A549 (cell line): Measurements from ENCODE around the gene SGSM1. TPM values are rescaled to one million over a fixed set of nuclear protein-coding genes. Genes with fewer than 3 reads are reported as not detected.

Source experiments
- ATAC-seq, 2 experiments: fragments of 200-7000 bp in 1 of 2; fragments of >200 bp in 1 of 2; cut with Nextera tagmentation in 1 of 2; cut with Tn5 transposase in 1 of 2; 3 replicates each; pipeline versions ENCODE4 v1.8.0 to v1.9.1; 2018 to 2020; ENCODE audit warnings: mild to moderate bottlenecking in 1 of 2, moderate library complexity in 1 of 2
- CTCF ChIA-PET: fragments of 300-600 bp; sonication (Branson Sonifier 250); formaldehyde crosslinking; extraction: SDS; loops from one replicate; lab custom pipeline; 2021; ENCODE audit warnings: antibody characterized with exemption, inconsistent platforms; lab: Yijun Ruan, JAX
- POLR2A ChIA-PET: fragments of 350-600 bp; formaldehyde crosslinking; extraction: SDS; loops from one replicate; lab custom pipeline; 2021; ENCODE audit warnings: antibody characterized with exemption, inconsistent platforms; lab: Yijun Ruan, JAX
- DNase-seq, 2 experiments: peaks; one replicate each; pipeline versions ENCODE4 v3.0.0 to v3.0.0-alpha.2; 2011 to 2016; ENCODE audit warnings: low read depth in 1 of 2, low spot score in 1 of 2
- FAIRE-seq: peaks from 2 replicates; lab custom pipeline; 2011; peaks lifted over from hg19 to GRCh38; lab: Jason Lieb, UNC
- H3K27ac ChIP-seq, 2 experiments: fragments of >200 bp; sonication (Bioruptor Twin); formaldehyde crosslinking; 3 replicates each; pipeline ENCODE4 v1.5.1; 2016 to 2017
- H3K4me1 ChIP-seq: fragments of >200 bp; sonication (Bioruptor Twin); formaldehyde crosslinking; 3 replicates; pipeline ENCODE4 v1.6.1; 2016
- H3K4me2 ChIP-seq: fragments of >200 bp; sonication (Bioruptor Twin); formaldehyde crosslinking; 3 replicates; pipeline ENCODE4 v1.6.1; 2016
- H3K4me3 ChIP-seq: fragments of >200 bp; sonication (Bioruptor Twin); formaldehyde crosslinking; 3 replicates; pipeline ENCODE4 v1.5.1; 2016
- H3K9me3 ChIP-seq: fragments of >200 bp; sonication (Bioruptor Twin); formaldehyde crosslinking; 3 replicates; pipeline ENCODE4 v1.6.1; 2016
- CBX2 ChIP-seq: fragments of 200-600 bp; sonication (generic); IDR thresholded peaks from 2 replicates; pipeline ENCODE4 v1.6.1; 2016; ENCODE audit warnings: low read depth, mild to moderate bottlenecking, borderline replicate concordance
- CEBPB ChIP-seq, 2 experiments: fragments of >200 bp in 1 of 2; sonication (Bioruptor Twin) in 1 of 2; formaldehyde crosslinking in 1 of 2; IDR thresholded peaks; 2 replicates each; pipeline ENCODE4 v1.6.1; 2012 to 2016
- EHF ChIP-seq: fragments of 250-450 bp; sonication (Bioruptor Pico); IDR thresholded peaks from 2 replicates; pipeline ENCODE4 v1.5.0; 2020; ENCODE audit warnings: mild to moderate bottlenecking
- EP300 ChIP-seq, 2 experiments: fragments of >200 bp; sonication (Bioruptor Twin); formaldehyde crosslinking; IDR thresholded peaks; 2 replicates in 1 of 2; 3 replicates in 1 of 2; pipeline ENCODE4 v1.6.1; 2016 to 2017
- ESRRA ChIP-seq: fragments of 150-350 bp; IDR thresholded peaks from 2 replicates; pipeline ENCODE4 v1.6.1; 2014; ENCODE audit warnings: mild to moderate bottlenecking, low read length, borderline replicate concordance
- FOSB ChIP-seq: fragments of 250-450 bp; sonication (Bioruptor Pico); IDR thresholded peaks from 2 replicates; pipeline ENCODE4 v1.5.0; 2020; ENCODE audit warnings: mild to moderate bottlenecking, moderate library complexity
- FOSL2 ChIP-seq, 2 experiments: fragments of 450-650 bp in 1 of 2; fragments of >200 bp in 1 of 2; sonication (Bioruptor Twin) in 1 of 2; formaldehyde crosslinking; IDR thresholded peaks; 2 replicates each; pipeline versions ENCODE4 v1.5.0 to v1.6.1; 2016 to 2020; ENCODE audit warnings: mild to moderate bottlenecking in 1 of 2, moderate library complexity in 1 of 2
- FOXS1 ChIP-seq: fragments of 250-450 bp; sonication (Bioruptor Pico); IDR thresholded peaks from 2 replicates; pipeline ENCODE4 v1.5.0; 2020; ENCODE audit warnings: mild to moderate bottlenecking, moderate library complexity
- GATA3 ChIP-seq: IDR thresholded peaks from 2 replicates; pipeline ENCODE4 v1.6.1; 2012; ENCODE audit warnings: borderline replicate concordance
- HEYL ChIP-seq: fragments of 250-450 bp; sonication (Bioruptor Pico); IDR thresholded peaks from 2 replicates; pipeline ENCODE4 v1.8.0; 2021; ENCODE audit warnings: mild to moderate bottlenecking, moderate library complexity
- KDM5A ChIP-seq: fragments of 200-600 bp; sonication (generic); IDR thresholded peaks from 2 replicates; pipeline ENCODE4 v1.6.1; 2016; ENCODE audit warnings: antibody characterized with exemption, mild to moderate bottlenecking
- PHF8 ChIP-seq: fragments of 200-600 bp; sonication (generic); IDR thresholded peaks from 2 replicates; pipeline ENCODE4 v1.6.1; 2016; ENCODE audit warnings: low read depth, mild to moderate bottlenecking, antibody characterized with exemption, moderate library complexity, borderline replicate concordance
- RAD21 ChIP-seq, 2 experiments: fragments of >200 bp in 1 of 2; sonication (Bioruptor Twin) in 1 of 2; formaldehyde crosslinking in 1 of 2; IDR thresholded peaks in 1 of 2; conservative IDR thresholded peaks in 1 of 2; 2 replicates in 1 of 2; 3 replicates in 1 of 2; pipeline ENCODE4 v1.6.1; 2012 to 2018; ENCODE audit warnings: inconsistent platforms in 1 of 2
- RCOR1 ChIP-seq: fragments of 150-350 bp; IDR thresholded peaks from 2 replicates; pipeline ENCODE4 v1.6.1; 2014; ENCODE audit warnings: antibody characterized with exemption, low read length, low read depth
- RNF2 ChIP-seq: fragments of 200-600 bp; sonication (generic); IDR thresholded peaks from 2 replicates; pipeline ENCODE4 v1.6.1; 2016; ENCODE audit warnings: low read depth, mild to moderate bottlenecking, antibody characterized with exemption, moderate library complexity, borderline replicate concordance
- SREBF2 ChIP-seq: fragments of 450-650 bp; IDR thresholded peaks from 2 replicates; pipeline ENCODE4 v1.6.1; 2014; ENCODE audit warnings: mild to moderate bottlenecking, moderate library complexity
- ZC3H11A ChIP-seq: fragments of 450-650 bp; IDR thresholded peaks from 2 replicates; pipeline ENCODE4 v1.6.1; 2014; ENCODE audit warnings: antibody characterized with exemption, mild to moderate bottlenecking
- ZFP36 ChIP-seq: fragments of 450-650 bp; IDR thresholded peaks from 2 replicates; pipeline ENCODE4 v1.6.1; 2014; ENCODE audit warnings: borderline replicate concordance; ENCODE audit not compliant: partially characterized antibody
- ZSCAN20 ChIP-seq: fragments of 250-450 bp; sonication (Bioruptor Pico); IDR thresholded peaks from 2 replicates; pipeline ENCODE4 v1.8.0; 2022; ENCODE audit warnings: mild to moderate bottlenecking, moderate library complexity
- WGBS: methylation state at CpG from one replicate; pipeline ENCODE4 v1.1.6; 2017; ENCODE audit errors: missing lambda C conversion rate; 5-methylcytosine and 5-hydroxymethylcytosine counted together
- polyA plus RNA-seq, 4 experiments: library from polyadenylated mRNA; depleted of rRNA in 3 of 4; stranded (reverse); fragments of >200 nt; fragmentation: RNase III in 1 of 4; extraction: RNeasy Plus Mini Kit Qiagen cat#74134 plus additional on column Dnase treatment in 1 of 4; gene quantifications; 2 replicates in 3 of 4; 3 replicates in 1 of 4; pipeline ENCODE4 v1.2.3, GENCODE V29; 2011 to 2017
- TF ChIP-seq, protein P1 (sequence below): IDR thresholded peaks from 2 replicates; pipeline ENCODE4 v1.6.1; 2012; ENCODE audit warnings: low read depth, borderline replicate concordance
- TF ChIP-seq, protein P2 (sequence below): fragments of >200 bp; sonication (Bioruptor Twin); formaldehyde crosslinking; IDR thresholded peaks from 2 replicates; pipeline ENCODE4 v1.6.1; 2016
- TF ChIP-seq, protein P3 (sequence below): fragments of 150-350 bp; IDR thresholded peaks from 2 replicates; pipeline ENCODE4 v1.6.1; 2014; ENCODE audit warnings: low read depth, mild to moderate bottlenecking, low read length
- TF ChIP-seq, protein P4 (sequence below): fragments of 250-450 bp; sonication (Bioruptor Pico); IDR thresholded peaks from 2 replicates; pipeline ENCODE4 v1.5.0; 2020; ENCODE audit warnings: low read depth, mild to moderate bottlenecking, moderate library complexity

The SGSM1 gene
- polyA plus RNA-seq, 2 of the 4 experiments (the other 2 are of a cell fraction), result 0.50 to 1.4 TPM

DNA sequence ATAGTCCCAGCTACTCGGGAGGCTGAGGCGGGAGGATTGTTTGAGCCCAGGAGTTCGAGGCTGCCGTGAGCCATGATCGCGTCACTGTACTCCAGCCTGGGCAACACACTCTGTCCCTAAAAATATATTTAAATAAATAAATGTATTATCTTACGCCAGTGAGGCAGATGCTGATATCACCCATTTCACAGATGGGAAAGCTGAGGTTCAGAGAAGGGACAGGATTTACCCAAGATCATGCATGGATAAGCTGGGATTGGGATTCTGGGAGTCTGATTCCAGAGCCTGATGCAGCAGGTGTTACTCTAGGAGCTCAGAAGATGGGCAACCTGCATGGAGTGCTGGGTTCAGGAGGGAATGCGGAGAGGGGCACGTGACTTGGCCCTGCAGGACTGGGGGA lies 17.8 kb downstream of the SGSM1 start:
- Histone ChIP-seq H3K9me3 (no peaks in the 10 kb centered on the region), H3K4me3 (no peak overlapping the region), H3K27ac (no peak overlapping the region), H3K4me1 (peaks cover 19% of the 10 kb centered on the region), H3K4me2 (no peak overlapping the region)
- ATAC-seq (no peak), DNase-seq (no peak), FAIRE-seq (no peak)
- ChIA-PET POLR2A (no interaction called here), CTCF (interaction anchor here (0.6 to 1.2 kb wide), 3 partner anchors 10 to 54 kb away, joined by 3 to 5 read pairs (median 3); no protein-coding TSS in a partner anchor)
- no peak for TF ChIP-seq RNF2
- no peak for TF ChIP-seq EHF
- TF ChIP-seq HEYL, result no peak
- TF ChIP-seq ZSCAN20 (CRISPR knock-in tag), result no peak
- no peak for TF ChIP-seq RAD21 (conservative IDR thresholded peaks at IDR 0.05 in 1 of 2, IDR thresholded peaks at IDR 0.05 in 1 of 2)
- TF ChIP-seq RCOR1, result no peak
- TF ChIP-seq FOSB (CRISPR knock-in tag), result no peak
- TF ChIP-seq EP300 (IDR thresholded peaks at IDR 0.05), result no peak
- TF ChIP-seq PHF8, result no peak
- TF ChIP-seq ESRRA, result no peak
- 75% methylated on average over 9 of the region's 9 CpGs for WGBS

DNA sequence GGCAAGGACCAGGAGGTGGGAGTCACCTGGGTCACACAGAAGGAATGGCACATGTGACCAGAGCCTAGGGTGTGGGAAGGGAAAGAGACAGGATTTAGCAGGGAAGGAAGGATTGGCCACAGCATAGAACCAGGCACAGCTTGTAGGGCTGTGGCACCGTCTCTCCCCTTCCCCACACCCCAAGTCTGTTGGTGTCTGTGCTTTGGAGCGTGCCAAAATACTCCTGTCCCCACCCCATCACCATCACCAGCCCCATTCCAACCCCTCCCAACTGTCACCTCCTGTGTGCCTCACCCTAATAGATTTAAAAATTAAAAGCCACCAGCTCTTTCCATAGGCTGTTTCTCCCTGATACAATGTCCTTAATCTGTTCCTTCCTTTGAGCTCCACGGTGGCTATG lies 18.2 kb downstream of the SGSM1 start:
- Histone ChIP-seq H3K4me2 (no peak overlapping the region), H3K4me3 (no peak overlapping the region), H3K9me3 (no peaks in the 10 kb centered on the region), H3K4me1 (peaks cover 19% of the 10 kb centered on the region), H3K27ac (no peak overlapping the region)
- ChIA-PET POLR2A (no interaction called here), CTCF (interaction anchor here (0.6 to 1.3 kb wide), 4 partner anchors 21 to 66 kb away, joined by 3 to 5 read pairs (median 3); no protein-coding TSS in a partner anchor)
- no peak for TF ChIP-seq HEYL
- no peak for TF ChIP-seq FOXS1 (CRISPR knock-in tag)
- no peak for TF ChIP-seq GATA3
- TF ChIP-seq, protein P1, sequence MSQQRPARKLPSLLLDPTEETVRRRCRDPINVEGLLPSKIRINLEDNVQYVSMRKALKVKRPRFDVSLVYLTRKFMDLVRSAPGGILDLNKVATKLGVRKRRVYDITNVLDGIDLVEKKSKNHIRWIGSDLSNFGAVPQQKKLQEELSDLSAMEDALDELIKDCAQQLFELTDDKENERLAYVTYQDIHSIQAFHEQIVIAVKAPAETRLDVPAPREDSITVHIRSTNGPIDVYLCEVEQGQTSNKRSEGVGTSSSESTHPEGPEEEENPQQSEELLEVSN, result no peak
- TF ChIP-seq EP300 (IDR thresholded peaks at IDR 0.05), result no peak
- TF ChIP-seq, protein P2, sequence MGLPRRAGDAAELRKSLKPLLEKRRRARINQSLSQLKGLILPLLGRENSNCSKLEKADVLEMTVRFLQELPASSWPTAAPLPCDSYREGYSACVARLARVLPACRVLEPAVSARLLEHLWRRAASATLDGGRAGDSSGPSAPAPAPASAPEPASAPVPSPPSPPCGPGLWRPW, result no peak
- no peak for TF ChIP-seq ZSCAN20 (CRISPR knock-in tag)
- no peak for TF ChIP-seq ZFP36
- no peak for TF ChIP-seq ZC3H11A
- TF ChIP-seq SREBF2, result no peak
- TF ChIP-seq, protein P3, sequence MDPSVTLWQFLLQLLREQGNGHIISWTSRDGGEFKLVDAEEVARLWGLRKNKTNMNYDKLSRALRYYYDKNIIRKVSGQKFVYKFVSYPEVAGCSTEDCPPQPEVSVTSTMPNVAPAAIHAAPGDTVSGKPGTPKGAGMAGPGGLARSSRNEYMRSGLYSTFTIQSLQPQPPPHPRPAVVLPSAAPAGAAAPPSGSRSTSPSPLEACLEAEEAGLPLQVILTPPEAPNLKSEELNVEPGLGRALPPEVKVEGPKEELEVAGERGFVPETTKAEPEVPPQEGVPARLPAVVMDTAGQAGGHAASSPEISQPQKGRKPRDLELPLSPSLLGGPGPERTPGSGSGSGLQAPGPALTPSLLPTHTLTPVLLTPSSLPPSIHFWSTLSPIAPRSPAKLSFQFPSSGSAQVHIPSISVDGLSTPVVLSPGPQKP, result no peak
- TF ChIP-seq, protein P4, sequence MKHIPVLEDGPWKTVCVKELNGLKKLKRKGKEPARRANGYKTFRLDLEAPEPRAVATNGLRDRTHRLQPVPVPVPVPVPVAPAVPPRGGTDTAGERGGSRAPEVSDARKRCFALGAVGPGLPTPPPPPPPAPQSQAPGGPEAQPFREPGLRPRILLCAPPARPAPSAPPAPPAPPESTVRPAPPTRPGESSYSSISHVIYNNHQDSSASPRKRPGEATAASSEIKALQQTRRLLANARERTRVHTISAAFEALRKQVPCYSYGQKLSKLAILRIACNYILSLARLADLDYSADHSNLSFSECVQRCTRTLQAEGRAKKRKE (CRISPR knock-in tag), result no peak
- no peak for TF ChIP-seq CBX2
- no peak for TF ChIP-seq FOSL2 (IDR thresholded peaks at IDR 0.05)
- no peak for TF ChIP-seq FOSL2 (CRISPR knock-in tag; IDR thresholded peaks at IDR 0.05)
- TF ChIP-seq RNF2, result no peak
- TF ChIP-seq KDM5A, result no peak
- TF ChIP-seq CEBPB (IDR thresholded peaks at IDR 0.05), result no peak
- ATAC-seq (no peak), FAIRE-seq (no peak), DNase-seq (no peak)
- 88% methylated on average over 3 of the region's 3 CpGs for WGBS
